K562 (cell line): Measurements from ENCODE around the gene SEMA4F. TPM values are rescaled to one million over a fixed set of nuclear protein-coding genes. Genes with fewer than 3 reads are reported as not detected.

Source experiments
- BHLHE40 ChIP-seq: IDR thresholded peaks from 2 replicates; pipeline ENCODE4 v1.6.1; 2011; ENCODE audit warnings: low read length, improper control_type of control experiment
- ETV6 ChIP-seq, 3 experiments: fragments of 150-350 bp in 1 of 3; sonication (generic) in 1 of 3; formaldehyde crosslinking in 1 of 3; IDR thresholded peaks; 2 replicates each; pipeline versions ENCODE4 v1.6.1 to v1.8.0; 2014 to 2022; ENCODE audit warnings: borderline replicate concordance in 2 of 3, low read depth in 2 of 3, antibody characterized with exemption in 1 of 3, low read length in 1 of 3, mild to moderate bottlenecking in 1 of 3, missing genetic modification reagents in 1 of 3
- FOXM1 ChIP-seq, 2 experiments: fragments of 450-650 bp in 1 of 2; sonication (generic) in 1 of 2; formaldehyde crosslinking in 1 of 2; IDR thresholded peaks; 2 replicates each; pipeline versions ENCODE4 v1.6.1 to v1.9.0; 2017 to 2022; ENCODE audit warnings: low read depth in 2 of 2, mild to moderate bottlenecking in 2 of 2, missing genetic modification reagents in 1 of 2, moderate library complexity in 1 of 2
- GTF2A2 ChIP-seq: IDR thresholded peaks from 2 replicates; pipeline ENCODE4 v1.6.1; 2016; ENCODE audit warnings: mild to moderate bottlenecking, missing genetic modification characterization, missing compliant biosample characterization
- MED1 ChIP-seq: sonication (generic); formaldehyde crosslinking; IDR thresholded peaks from 2 replicates; pipeline ENCODE4 v1.8.1; 2023; ENCODE audit warnings: missing genetic modification reagents, borderline replicate concordance
- MTA3 ChIP-seq: fragments of 450-650 bp; formaldehyde crosslinking; IDR thresholded peaks from 2 replicates; pipeline ENCODE4 v1.6.1; 2017; ENCODE audit warnings: mild to moderate bottlenecking, borderline replicate concordance
- NEUROD1 ChIP-seq: fragments of 150-350 bp; IDR thresholded peaks from 2 replicates; pipeline ENCODE4 v1.6.1; 2014; ENCODE audit warnings: borderline replicate concordance, low read length, low read depth; ENCODE audit not compliant: partially characterized antibody
- RBM15 ChIP-seq: fragments of 200-400 bp; formaldehyde crosslinking; IDR thresholded peaks from 2 replicates; pipeline ENCODE4 v1.6.1; 2018; ENCODE audit warnings: mild to moderate bottlenecking, low read length, moderate library complexity; ENCODE audit not compliant: insufficient read depth
- RHOXF2B ChIP-seq: fragments of 250-450 bp; sonication (Bioruptor Pico); conservative IDR thresholded peaks from 2 replicates; pipeline ENCODE4 v1.5.1; 2021
- TAF15 ChIP-seq: fragments of 200-400 bp; formaldehyde crosslinking; IDR thresholded peaks from 2 replicates; pipeline ENCODE4 v1.6.1; 2017; ENCODE audit warnings: mild to moderate bottlenecking, low read depth, low read length, moderate library complexity
- THRAP3 ChIP-seq: fragments of 450-650 bp; IDR thresholded peaks from 2 replicates; pipeline ENCODE4 v1.6.1; 2016; ENCODE audit warnings: mild to moderate bottlenecking, inconsistent platforms, borderline replicate concordance
- ZNF384 ChIP-seq: IDR thresholded peaks from 2 replicates; pipeline ENCODE4 v1.6.1; 2012; ENCODE audit warnings: low read depth, low read length, improper control_type of control experiment
- ZNF431 ChIP-seq: sonication (generic); formaldehyde crosslinking; IDR thresholded peaks from 2 replicates; pipeline ENCODE4 v1.8.0; 2022; ENCODE audit warnings: mild to moderate bottlenecking, missing genetic modification reagents
- ZNF589 ChIP-seq: fragments of 200-800 bp; sonication (Bioruptor generic); IDR thresholded peaks from 2 replicates; pipeline ENCODE4 v1.6.1; 2016; ENCODE audit warnings: low read depth, missing genetic modification characterization, missing compliant biosample characterization
- ZNF644 ChIP-seq: fragments of 200-800 bp; sonication (Bioruptor generic); IDR thresholded peaks from 2 replicates; pipeline ENCODE4 v1.6.1; 2016; ENCODE audit warnings: low read depth, missing genetic modification characterization, missing compliant biosample characterization
- ZNF695 ChIP-seq: fragments of 450-650 bp; formaldehyde crosslinking; IDR thresholded peaks from 2 replicates; pipeline ENCODE4 v1.4.0; 2020; ENCODE audit warnings: mild to moderate bottlenecking, moderate library complexity
- polyA plus RNA-seq, 8 experiments: library from polyadenylated mRNA; depleted of rRNA in 4 of 8; stranded (reverse) in 5 of 8; unstranded in 3 of 8; fragments of >200 nt; fragmentation: Nextera tagmentation in 2 of 8; fragmentation: Illumina TruSeq in 1 of 8; extraction: Ambion mirVana in 2 of 8; extraction: Trizol in 1 of 8; gene quantifications; 2 replicates each; pipeline versions ENCODE4 v1.2.1 to v1.2.3, GENCODE V29; 2011 to 2014; ENCODE audit warnings: inconsistent platforms in 1 of 8, missing spikeins in 1 of 8
- total RNA-seq, 7 experiments: library from RNA; depleted of rRNA in 6 of 7; stranded (reverse); fragments of >200 nt in 6 of 7; fragmentation: Illumina TruSeq in 2 of 7; extraction: Trizol in 2 of 7; gene quantifications; 2 replicates each; pipeline versions ENCODE4 v1.2.1 to v1.2.3, GENCODE V29; 2011 to 2021; ENCODE audit warnings: low replicate concordance in 1 of 7
- TF ChIP-seq, protein P1 (sequence below): fragments of 450-650 bp; formaldehyde crosslinking; IDR thresholded peaks from 2 replicates; pipeline ENCODE4 v1.4.0; 2022; ENCODE audit warnings: missing genetic modification characterization
- TF ChIP-seq, protein P2 (sequence below): fragments of 450-650 bp; IDR thresholded peaks from 2 replicates; pipeline ENCODE4 v1.6.1; 2014; ENCODE audit warnings: low read depth, mild to moderate bottlenecking, moderate library complexity, borderline replicate concordance
- TF ChIP-seq, protein P3 (sequence below): fragments of 250-450 bp; sonication (Bioruptor Pico); IDR thresholded peaks from 2 replicates; pipeline ENCODE4 v1.5.0; 2022; ENCODE audit warnings: mild to moderate bottlenecking
- TF ChIP-seq, protein P4 (sequence below): fragments of 250-450 bp; sonication (Bioruptor Pico); IDR thresholded peaks from 2 replicates; pipeline ENCODE4 v1.8.0; 2022; ENCODE audit warnings: inconsistent platforms, mild to moderate bottlenecking, moderate library complexity, borderline replicate concordance

SEMA4F gene
- total and polyA plus RNA-seq, 9 of the 15 experiments (the other 6 are each of a cell fraction or from before 2014, with no cell fraction given) = 0.08 to 1.6 (median 0.33) TPM

GRCh38 chr2:74625658-74626425, 28.2 kb upstream of the SEMA4F start (continued):
- TF ChIP-seq MTA3 (no peak), ZNF644 (peak; percentile 18; the same call in 1 of the 2 replicates), ZNF695 (CRISPR knock-in tag) (no peak), ZNF384 (peak; percentile 92), ZNF431 (CRISPR knock-in tag) (no peak), TAF15 (no peak), RHOXF2B (0 out of 2 replicates have a peak, but pooled peaks have one; percentile 37), GTF2A2 (tag) (no peak), BHLHE40 (no peak), RBM15 (no peak), THRAP3 (no peak), NEUROD1 (no peak), MED1 (CRISPR knock-in tag) (no peak), ZNF589 (peak; percentile 83), ETV6 (IDR thresholded peaks at IDR 0.05; ENCODE audit: borderline replicate concordance in 1 of 2, low read depth in 2 of 2, low read length in 1 of 2) (no peak), ETV6 (CRISPR knock-in tag; IDR thresholded peaks at IDR 0.05; ENCODE audit: borderline replicate concordance) (no peak), FOXM1 (IDR thresholded peaks at IDR 0.05; ENCODE audit: low read depth) (no peak), FOXM1 (CRISPR knock-in tag; IDR thresholded peaks at IDR 0.05; ENCODE audit: low read depth) (no peak)
- TF ChIP-seq, protein P1, sequence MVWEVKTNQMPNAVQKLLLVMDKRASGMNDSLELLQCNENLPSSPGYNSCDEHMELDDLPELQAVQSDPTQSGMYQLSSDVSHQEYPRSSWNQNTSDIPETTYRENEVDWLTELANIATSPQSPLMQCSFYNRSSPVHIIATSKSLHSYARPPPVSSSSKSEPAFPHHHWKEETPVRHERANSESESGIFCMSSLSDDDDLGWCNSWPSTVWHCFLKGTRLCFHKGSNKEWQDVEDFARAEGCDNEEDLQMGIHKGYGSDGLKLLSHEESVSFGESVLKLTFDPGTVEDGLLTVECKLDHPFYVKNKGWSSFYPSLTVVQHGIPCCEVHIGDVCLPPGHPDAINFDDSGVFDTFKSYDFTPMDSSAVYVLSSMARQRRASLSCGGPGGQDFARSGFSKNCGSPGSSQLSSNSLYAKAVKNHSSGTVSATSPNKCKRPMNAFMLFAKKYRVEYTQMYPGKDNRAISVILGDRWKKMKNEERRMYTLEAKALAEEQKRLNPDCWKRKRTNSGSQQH = no peak
- TF ChIP-seq, protein P2, sequence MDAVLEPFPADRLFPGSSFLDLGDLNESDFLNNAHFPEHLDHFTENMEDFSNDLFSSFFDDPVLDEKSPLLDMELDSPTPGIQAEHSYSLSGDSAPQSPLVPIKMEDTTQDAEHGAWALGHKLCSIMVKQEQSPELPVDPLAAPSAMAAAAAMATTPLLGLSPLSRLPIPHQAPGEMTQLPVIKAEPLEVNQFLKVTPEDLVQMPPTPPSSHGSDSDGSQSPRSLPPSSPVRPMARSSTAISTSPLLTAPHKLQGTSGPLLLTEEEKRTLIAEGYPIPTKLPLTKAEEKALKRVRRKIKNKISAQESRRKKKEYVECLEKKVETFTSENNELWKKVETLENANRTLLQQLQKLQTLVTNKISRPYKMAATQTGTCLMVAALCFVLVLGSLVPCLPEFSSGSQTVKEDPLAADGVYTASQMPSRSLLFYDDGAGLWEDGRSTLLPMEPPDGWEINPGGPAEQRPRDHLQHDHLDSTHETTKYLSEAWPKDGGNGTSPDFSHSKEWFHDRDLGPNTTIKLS = no peak
- TF ChIP-seq, protein P3, sequence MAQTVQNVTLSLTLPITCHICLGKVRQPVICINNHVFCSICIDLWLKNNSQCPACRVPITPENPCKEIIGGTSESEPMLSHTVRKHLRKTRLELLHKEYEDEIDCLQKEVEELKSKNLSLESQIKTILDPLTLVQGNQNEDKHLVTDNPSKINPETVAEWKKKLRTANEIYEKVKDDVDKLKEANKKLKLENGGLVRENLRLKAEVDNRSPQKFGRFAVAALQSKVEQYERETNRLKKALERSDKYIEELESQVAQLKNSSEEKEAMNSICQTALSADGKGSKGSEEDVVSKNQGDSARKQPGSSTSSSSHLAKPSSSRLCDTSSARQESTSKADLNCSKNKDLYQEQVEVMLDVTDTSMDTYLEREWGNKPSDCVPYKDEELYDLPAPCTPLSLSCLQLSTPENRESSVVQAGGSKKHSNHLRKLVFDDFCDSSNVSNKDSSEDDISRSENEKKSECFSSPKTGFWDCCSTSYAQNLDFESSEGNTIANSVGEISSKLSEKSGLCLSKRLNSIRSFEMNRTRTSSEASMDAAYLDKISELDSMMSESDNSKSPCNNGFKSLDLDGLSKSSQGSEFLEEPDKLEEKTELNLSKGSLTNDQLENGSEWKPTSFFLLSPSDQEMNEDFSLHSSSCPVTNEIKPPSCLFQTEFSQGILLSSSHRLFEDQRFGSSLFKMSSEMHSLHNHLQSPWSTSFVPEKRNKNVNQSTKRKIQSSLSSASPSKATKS (CRISPR knock-in tag) = no peak
- TF ChIP-seq, protein P4, sequence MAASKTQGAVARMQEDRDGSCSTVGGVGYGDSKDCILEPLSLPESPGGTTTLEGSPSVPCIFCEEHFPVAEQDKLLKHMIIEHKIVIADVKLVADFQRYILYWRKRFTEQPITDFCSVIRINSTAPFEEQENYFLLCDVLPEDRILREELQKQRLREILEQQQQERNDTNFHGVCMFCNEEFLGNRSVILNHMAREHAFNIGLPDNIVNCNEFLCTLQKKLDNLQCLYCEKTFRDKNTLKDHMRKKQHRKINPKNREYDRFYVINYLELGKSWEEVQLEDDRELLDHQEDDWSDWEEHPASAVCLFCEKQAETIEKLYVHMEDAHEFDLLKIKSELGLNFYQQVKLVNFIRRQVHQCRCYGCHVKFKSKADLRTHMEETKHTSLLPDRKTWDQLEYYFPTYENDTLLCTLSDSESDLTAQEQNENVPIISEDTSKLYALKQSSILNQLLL = no peak
